HepG2 (cell line): ENCODE data around the gene CD180. TPM values are rescaled to one million over a fixed set of nuclear protein-coding genes. Genes with fewer than 3 reads are reported as not detected.

Source experiments
- BRCA1 ChIP-seq: sonication (generic); formaldehyde crosslinking; IDR thresholded peaks from 2 replicates; pipeline ENCODE4 v1.4.0; 2020; ENCODE audit warnings: missing genetic modification reagents
- BRD4 ChIP-seq: sonication (generic); formaldehyde crosslinking; IDR thresholded peaks from 2 replicates; pipeline ENCODE4 v1.4.0; 2020; ENCODE audit warnings: missing genetic modification reagents
- EZH2 ChIP-seq: conservative IDR thresholded peaks from 2 replicates; pipeline ENCODE4 v1.6.1; 2012; ENCODE audit warnings: mild to moderate bottlenecking, low read depth, low read length, moderate library complexity
- GATAD2A ChIP-seq: IDR thresholded peaks from 2 replicates; pipeline ENCODE4 v1.6.1; 2016
- MNT ChIP-seq: fragments of 450-650 bp; IDR thresholded peaks from 2 replicates; pipeline ENCODE4 v1.6.1; 2016
- MYC ChIP-seq: sonication (generic); formaldehyde crosslinking; IDR thresholded peaks from 2 replicates; pipeline ENCODE4 v1.9.0; 2021; ENCODE audit warnings: missing genetic modification reagents, borderline replicate concordance
- NFKB2 ChIP-seq: sonication (generic); formaldehyde crosslinking; IDR thresholded peaks from 2 replicates; pipeline ENCODE4 v1.4.0; 2020; ENCODE audit warnings: missing genetic modification reagents, borderline replicate concordance
- PCBP1 ChIP-seq: fragments of 200-400 bp; formaldehyde crosslinking; IDR thresholded peaks from 2 replicates; pipeline ENCODE4 v1.6.1; 2017; ENCODE audit warnings: mild to moderate bottlenecking, low read depth, low read length, borderline replicate concordance
- TCF7 ChIP-seq: sonication (generic); IDR thresholded peaks from 2 replicates; pipeline ENCODE4 v1.6.1; 2016; ENCODE audit warnings: antibody characterized with exemption, low read depth
- TFDP1 ChIP-seq: IDR thresholded peaks from 2 replicates; pipeline ENCODE4 v1.6.1; 2016; ENCODE audit warnings: missing compliant biosample characterization, missing genetic modification reagents, borderline replicate concordance
- TFDP2 ChIP-seq: sonication (generic); formaldehyde crosslinking; IDR thresholded peaks from 2 replicates; pipeline ENCODE4 v1.4.0; 2020; ENCODE audit warnings: missing genetic modification reagents
- ZMYM3 ChIP-seq: sonication (generic); formaldehyde crosslinking; IDR thresholded peaks from 2 replicates; pipeline ENCODE4 v1.5.1; 2020; ENCODE audit warnings: mild to moderate bottlenecking, missing genetic modification reagents
- ZNF547 ChIP-seq: sonication (generic); formaldehyde crosslinking; IDR thresholded peaks from 2 replicates; pipeline ENCODE4 v1.5.1; 2020; ENCODE audit warnings: mild to moderate bottlenecking, missing genetic modification reagents
- ZNF616 ChIP-seq: sonication (generic); formaldehyde crosslinking; IDR thresholded peaks from 2 replicates; pipeline ENCODE4 v1.5.0; 2020; ENCODE audit warnings: low read depth, mild to moderate bottlenecking, missing genetic modification reagents
- ZNF720 ChIP-seq: sonication (generic); formaldehyde crosslinking; IDR thresholded peaks from 2 replicates; pipeline ENCODE4 v1.4.0; 2020; ENCODE audit warnings: missing genetic modification reagents
- ZNF768 ChIP-seq: sonication (generic); formaldehyde crosslinking; IDR thresholded peaks from 2 replicates; pipeline ENCODE4 v1.4.0; 2020; ENCODE audit warnings: missing genetic modification reagents
- ZNF776 ChIP-seq: sonication (generic); formaldehyde crosslinking; IDR thresholded peaks from 2 replicates; pipeline ENCODE4 v1.4.0; 2020; ENCODE audit warnings: mild to moderate bottlenecking, missing genetic modification reagents
- polyA plus RNA-seq, 8 experiments: library from polyadenylated mRNA; depleted of rRNA in 3 of 8; stranded (reverse) in 7 of 8; unstranded in 1 of 8; fragments of >200 nt; fragmentation: Illumina TruSeq in 4 of 8; extraction: Trizol in 4 of 8; gene quantifications; 2 replicates each; pipeline versions ENCODE4 v1.2.1 to v1.2.3, GENCODE V29; 2011 to 2016; ENCODE audit warnings: low read depth in 4 of 8, missing spikeins in 1 of 8, mixed read lengths in 1 of 8; ENCODE audit not compliant: insufficient read depth in 1 of 8
- total RNA-seq, 5 experiments: library from RNA; depleted of rRNA; stranded (reverse); fragments of >200 nt; fragmentation: Illumina TruSeq; extraction: Trizol; gene quantifications; 2 replicates each; pipeline ENCODE4 v1.2.3, GENCODE V29; 2016; ENCODE audit warnings: low read depth in 1 of 5
- TF ChIP-seq, protein P1 (sequence below): sonication (generic); formaldehyde crosslinking; IDR thresholded peaks from 2 replicates; pipeline ENCODE4 v1.4.0; 2020; ENCODE audit warnings: mild to moderate bottlenecking, missing genetic modification reagents
- TF ChIP-seq, protein P2 (sequence below): sonication (generic); formaldehyde crosslinking; IDR thresholded peaks from 2 replicates; pipeline ENCODE4 v1.4.0; 2020; ENCODE audit warnings: missing genetic modification reagents

CD180 gene
- total and polyA plus RNA-seq, 2 of the 13 experiments (the other 11 are each of a cell fraction or from before 2014, with no cell fraction given), result not detected

- TF ChIP-seq MNT, result peak; percentile 45; the same call in 1 of the 2 replicates
- TF ChIP-seq ZNF720 (CRISPR knock-in tag), result no peak
- no peak for TF ChIP-seq ZNF776 (CRISPR knock-in tag)
- peak; percentile 50; the same call in 1 of the 2 replicates for TF ChIP-seq TFDP1
- peak; percentile 48; the same call in 1 of the 2 replicates for TF ChIP-seq MYC (CRISPR knock-in tag)
- peak; percentile 49; the same call in 1 of the 2 replicates for TF ChIP-seq NFKB2
- TF ChIP-seq, protein P1, sequence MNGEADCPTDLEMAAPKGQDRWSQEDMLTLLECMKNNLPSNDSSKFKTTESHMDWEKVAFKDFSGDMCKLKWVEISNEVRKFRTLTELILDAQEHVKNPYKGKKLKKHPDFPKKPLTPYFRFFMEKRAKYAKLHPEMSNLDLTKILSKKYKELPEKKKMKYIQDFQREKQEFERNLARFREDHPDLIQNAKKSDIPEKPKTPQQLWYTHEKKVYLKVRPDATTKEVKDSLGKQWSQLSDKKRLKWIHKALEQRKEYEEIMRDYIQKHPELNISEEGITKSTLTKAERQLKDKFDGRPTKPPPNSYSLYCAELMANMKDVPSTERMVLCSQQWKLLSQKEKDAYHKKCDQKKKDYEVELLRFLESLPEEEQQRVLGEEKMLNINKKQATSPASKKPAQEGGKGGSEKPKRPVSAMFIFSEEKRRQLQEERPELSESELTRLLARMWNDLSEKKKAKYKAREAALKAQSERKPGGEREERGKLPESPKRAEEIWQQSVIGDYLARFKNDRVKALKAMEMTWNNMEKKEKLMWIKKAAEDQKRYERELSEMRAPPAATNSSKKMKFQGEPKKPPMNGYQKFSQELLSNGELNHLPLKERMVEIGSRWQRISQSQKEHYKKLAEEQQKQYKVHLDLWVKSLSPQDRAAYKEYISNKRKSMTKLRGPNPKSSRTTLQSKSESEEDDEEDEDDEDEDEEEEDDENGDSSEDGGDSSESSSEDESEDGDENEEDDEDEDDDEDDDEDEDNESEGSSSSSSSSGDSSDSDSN (CRISPR knock-in tag), result peak; percentile 65
- no peak for TF ChIP-seq BRD4 (CRISPR knock-in tag)
- no peak for TF ChIP-seq ZNF547
- TF ChIP-seq TFDP2 (CRISPR knock-in tag), result 0 out of 2 replicates have a peak, but pooled peaks have one; percentile 45
- TF ChIP-seq, protein P2, sequence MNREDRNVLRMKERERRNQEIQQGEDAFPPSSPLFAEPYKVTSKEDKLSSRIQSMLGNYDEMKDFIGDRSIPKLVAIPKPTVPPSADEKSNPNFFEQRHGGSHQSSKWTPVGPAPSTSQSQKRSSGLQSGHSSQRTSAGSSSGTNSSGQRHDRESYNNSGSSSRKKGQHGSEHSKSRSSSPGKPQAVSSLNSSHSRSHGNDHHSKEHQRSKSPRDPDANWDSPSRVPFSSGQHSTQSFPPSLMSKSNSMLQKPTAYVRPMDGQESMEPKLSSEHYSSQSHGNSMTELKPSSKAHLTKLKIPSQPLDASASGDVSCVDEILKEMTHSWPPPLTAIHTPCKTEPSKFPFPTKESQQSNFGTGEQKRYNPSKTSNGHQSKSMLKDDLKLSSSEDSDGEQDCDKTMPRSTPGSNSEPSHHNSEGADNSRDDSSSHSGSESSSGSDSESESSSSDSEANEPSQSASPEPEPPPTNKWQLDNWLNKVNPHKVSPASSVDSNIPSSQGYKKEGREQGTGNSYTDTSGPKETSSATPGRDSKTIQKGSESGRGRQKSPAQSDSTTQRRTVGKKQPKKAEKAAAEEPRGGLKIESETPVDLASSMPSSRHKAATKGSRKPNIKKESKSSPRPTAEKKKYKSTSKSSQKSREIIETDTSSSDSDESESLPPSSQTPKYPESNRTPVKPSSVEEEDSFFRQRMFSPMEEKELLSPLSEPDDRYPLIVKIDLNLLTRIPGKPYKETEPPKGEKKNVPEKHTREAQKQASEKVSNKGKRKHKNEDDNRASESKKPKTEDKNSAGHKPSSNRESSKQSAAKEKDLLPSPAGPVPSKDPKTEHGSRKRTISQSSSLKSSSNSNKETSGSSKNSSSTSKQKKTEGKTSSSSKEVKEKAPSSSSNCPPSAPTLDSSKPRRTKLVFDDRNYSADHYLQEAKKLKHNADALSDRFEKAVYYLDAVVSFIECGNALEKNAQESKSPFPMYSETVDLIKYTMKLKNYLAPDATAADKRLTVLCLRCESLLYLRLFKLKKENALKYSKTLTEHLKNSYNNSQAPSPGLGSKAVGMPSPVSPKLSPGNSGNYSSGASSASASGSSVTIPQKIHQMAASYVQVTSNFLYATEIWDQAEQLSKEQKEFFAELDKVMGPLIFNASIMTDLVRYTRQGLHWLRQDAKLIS, result no peak
- TF ChIP-seq ZMYM3 (CRISPR knock-in tag), result peak; percentile 40; the same call in 1 of the 2 replicates
- TF ChIP-seq GATAD2A (CRISPR knock-in tag), result peak; percentile 48; the same call in 1 of the 2 replicates
- no peak for TF ChIP-seq EZH2
- TF ChIP-seq PCBP1, result no peak
- peak; percentile 15; the same call in 1 of the 2 replicates for TF ChIP-seq TCF7
- 0 out of 2 replicates have a peak, but pooled peaks have one; percentile 30 for TF ChIP-seq BRCA1 (CRISPR knock-in tag)
- peak; percentile 47; the same call in 1 of the 2 replicates for TF ChIP-seq ZNF768 (CRISPR knock-in tag)
- TF ChIP-seq ZNF616 (CRISPR knock-in tag), result peak; percentile 50; the same call in 1 of the 2 replicates
These were observed 19.2 kb upstream of the CD180 start (continued) for GRCh38 chr5:67215519-67216471.
